Smooth muscle cell (in vitro differentiated cells): ENCODE data around the gene TLR8. TPM values are rescaled to one million over a fixed set of nuclear protein-coding genes. Genes with fewer than 3 reads are reported as not detected.

Experiments used
- DNase-seq: peaks from one replicate; lab custom pipeline; 2025; ENCODE audit not compliant: unreplicated experiment; lab: John Stamatoyannopoulos, UW
- H2AFZ ChIP-seq: fragments of 200-600 bp; sonication (generic); 2 replicates; pipeline ENCODE4 v1.6.0; 2016; ENCODE audit warnings: antibody characterized with exemption, low read depth, mild to moderate bottlenecking
- H3F3A ChIP-seq: fragments of 200-600 bp; sonication (generic); 2 replicates; pipeline ENCODE4 v1.6.0; 2017; ENCODE audit warnings: antibody characterized with exemption, low read depth
- H3K27ac ChIP-seq: fragments of 200-600 bp; sonication (generic); 2 replicates; pipeline ENCODE4 v1.5.1; 2016; ENCODE audit warnings: low read depth, mild to moderate bottlenecking
- H3K27me3 ChIP-seq: fragments of 200-600 bp; sonication (generic); 2 replicates; pipeline ENCODE4 v1.6.1; 2016; ENCODE audit warnings: low read depth, mild to moderate bottlenecking
- H3K36me3 ChIP-seq: fragments of 200-600 bp; sonication (generic); 2 replicates; pipeline ENCODE4 v1.5.1; 2016; ENCODE audit warnings: low read depth
- H3K4me1 ChIP-seq: fragments of 200-600 bp; sonication (generic); 2 replicates; pipeline ENCODE4 v1.5.1; 2016; ENCODE audit warnings: low read depth
- H3K4me2 ChIP-seq: fragments of 200-600 bp; sonication (generic); 2 replicates; pipeline ENCODE4 v1.6.0; 2016; ENCODE audit warnings: mild to moderate bottlenecking
- H3K4me3 ChIP-seq: fragments of 200-600 bp; sonication (generic); 2 replicates; pipeline ENCODE4 v1.5.1; 2016; ENCODE audit warnings: mild to moderate bottlenecking
- H3K79me2 ChIP-seq: fragments of 200-600 bp; sonication (generic); 2 replicates; pipeline ENCODE4 v1.6.0; 2016; ENCODE audit warnings: low read depth, mild to moderate bottlenecking
- H3K9ac ChIP-seq: fragments of 200-600 bp; sonication (generic); 2 replicates; pipeline ENCODE4 v1.6.0; 2016; ENCODE audit warnings: low read depth
- H3K9me3 ChIP-seq: fragments of 200-600 bp; sonication (generic); replicated peaks from 2 replicates; pipeline ENCODE4 v1.5.1; 2016; ENCODE audit warnings: low read depth
- H4K20me1 ChIP-seq: fragments of 200-600 bp; sonication (generic); 2 replicates; pipeline ENCODE4 v1.6.0; 2016; ENCODE audit warnings: low read depth
- CTCF ChIP-seq: fragments of 200-600 bp; sonication (generic); IDR thresholded peaks from 2 replicates; pipeline ENCODE4 v1.5.1; 2017; ENCODE audit warnings: borderline replicate concordance, mild to moderate bottlenecking, antibody characterized with exemption; ENCODE audit not compliant: insufficient read depth, poor library complexity, severe bottlenecking
- WGBS: methylation state at CpG from one replicate; pipeline ENCODE4 v1.1.7; 2016; ENCODE audit warnings: low lambda C conversion rate; 5-methylcytosine and 5-hydroxymethylcytosine counted together
- polyA plus RNA-seq: library from polyadenylated mRNA; unstranded; fragments of >200 nt; fragmentation: Nextera tagmentation; extraction: Ambion mirVana; gene quantifications from 2 replicates; pipeline ENCODE4 v1.2.1, GENCODE V29; 2016
- total RNA-seq: library from RNA; depleted of rRNA; stranded (reverse); fragments of >200 nt; gene quantifications from 2 replicates; pipeline ENCODE4 v1.2.3, GENCODE V29; 2014

The TLR8 gene
- total and polyA plus RNA-seq, 2 experiments from 2014 or later: not detected

GRCh38 chrX:12912791-12913482 is 6.5 kb downstream of the TLR8 start:
- WGBS: 83% methylated on average over 5 of the region's 5 CpGs
- H3K36me3 ChIP-seq: no peaks in the 10 kb centered on the region

GRCh38 chrX:12917753-12918152 is 11.3 kb downstream of the TLR8 start:
- no peak for TF ChIP-seq CTCF
- Histone ChIP-seq H3K79me2 (no peaks in the 10 kb centered on the region), H3K27ac (no peak overlapping the region), H3K9me3 (peaks cover 4% of the 10 kb centered on the region), H3K36me3 (no peaks in the 10 kb centered on the region), H3K4me3 (no peak overlapping the region), H3K4me1 (no peaks in the 10 kb centered on the region), H2AFZ (no peak overlapping the region), H3K9ac (no peak overlapping the region), H3F3A (no peaks in the 10 kb centered on the region), H4K20me1 (no peaks in the 10 kb centered on the region), H3K4me2 (no peak overlapping the region), H3K27me3 (no peaks in the 10 kb centered on the region)
- DNase-seq: no peak
- 77% methylated on average over 2 of the region's 2 CpGs for WGBS

More at GRCh38 chrX:12912791-12913482, 6.5 kb downstream of the TLR8 start:
- Histone ChIP-seq H3K27ac (no peak overlapping the region), H3K4me3 (no peak overlapping the region), H3K4me1 (no peaks in the 10 kb centered on the region), H3K4me2 (no peak overlapping the region), H3K9me3 (no peaks in the 10 kb centered on the region), H2AFZ (no peak overlapping the region), H3K27me3 (no peaks in the 10 kb centered on the region), H3F3A (no peaks in the 10 kb centered on the region), H4K20me1 (no peaks in the 10 kb centered on the region), H3K79me2 (no peaks in the 10 kb centered on the region), H3K9ac (no peak overlapping the region)
- no peak for DNase-seq
- TF ChIP-seq CTCF: no peak

GRCh38 chrX:12919051-12919450 is 12.6 kb downstream of the TLR8 start:
- no peak overlapping the region for H3K4me3 ChIP-seq
- no peaks in the 10 kb centered on the region for H3F3A ChIP-seq
- no peak overlapping the region for H3K27ac ChIP-seq
- H3K9me3 ChIP-seq: peaks cover 4% of the 10 kb centered on the region
- no peaks in the 10 kb centered on the region for H4K20me1 ChIP-seq
- H3K36me3 ChIP-seq: no peaks in the 10 kb centered on the region
- no peaks in the 10 kb centered on the region for H3K79me2 ChIP-seq
- no peak overlapping the region for H3K4me2 ChIP-seq
- no peak for TF ChIP-seq CTCF
- H3K27me3 ChIP-seq: no peaks in the 10 kb centered on the region
- DNase-seq: no peak
- no peak overlapping the region for H3K9ac ChIP-seq
- no peak overlapping the region for H2AFZ ChIP-seq
- 74% methylated on average over 10 of the region's 10 CpGs for WGBS
- H3K4me1 ChIP-seq: no peaks in the 10 kb centered on the region

GRCh38 chrX:12919620-12920019 is 13.2 kb downstream of the TLR8 start:
- Histone ChIP-seq H4K20me1 (no peaks in the 10 kb centered on the region), H3K4me1 (no peaks in the 10 kb centered on the region), H3K27ac (no peak overlapping the region), H2AFZ (no peak overlapping the region), H3K4me2 (no peak overlapping the region), H3K36me3 (no peaks in the 10 kb centered on the region), H3K4me3 (no peak overlapping the region), H3K9me3 (peaks cover 4% of the 10 kb centered on the region), H3K79me2 (no peaks in the 10 kb centered on the region), H3K27me3 (no peaks in the 10 kb centered on the region), H3F3A (no peaks in the 10 kb centered on the region), H3K9ac (no peak overlapping the region)
- 78% methylated on average over 8 of the region's 8 CpGs for WGBS
- TF ChIP-seq CTCF: no peak
- no peak for DNase-seq
